ENCODE results near the gene GUCY2C.

DNA sequence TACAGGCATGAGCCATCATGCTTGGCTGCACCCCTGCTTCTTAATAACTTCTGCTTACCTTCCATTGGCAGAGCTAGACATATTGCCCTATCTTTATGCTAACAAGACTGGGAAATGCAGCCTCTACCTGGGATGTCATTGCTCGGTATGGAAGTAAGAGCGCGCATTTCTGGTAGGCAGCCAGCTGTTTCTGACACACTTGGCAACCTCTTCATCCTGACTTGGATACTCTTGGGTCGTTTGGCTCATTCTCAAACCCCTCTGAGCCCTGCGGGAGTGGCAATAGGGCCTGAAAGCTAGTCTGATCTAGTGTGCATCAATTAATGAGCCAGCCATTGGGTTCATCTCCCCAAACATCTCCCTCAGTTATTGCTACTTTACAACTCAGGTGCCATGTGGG, 123.3 kb downstream of the GUCY2C start:
- TF ChIP-seq, protein P1, sequence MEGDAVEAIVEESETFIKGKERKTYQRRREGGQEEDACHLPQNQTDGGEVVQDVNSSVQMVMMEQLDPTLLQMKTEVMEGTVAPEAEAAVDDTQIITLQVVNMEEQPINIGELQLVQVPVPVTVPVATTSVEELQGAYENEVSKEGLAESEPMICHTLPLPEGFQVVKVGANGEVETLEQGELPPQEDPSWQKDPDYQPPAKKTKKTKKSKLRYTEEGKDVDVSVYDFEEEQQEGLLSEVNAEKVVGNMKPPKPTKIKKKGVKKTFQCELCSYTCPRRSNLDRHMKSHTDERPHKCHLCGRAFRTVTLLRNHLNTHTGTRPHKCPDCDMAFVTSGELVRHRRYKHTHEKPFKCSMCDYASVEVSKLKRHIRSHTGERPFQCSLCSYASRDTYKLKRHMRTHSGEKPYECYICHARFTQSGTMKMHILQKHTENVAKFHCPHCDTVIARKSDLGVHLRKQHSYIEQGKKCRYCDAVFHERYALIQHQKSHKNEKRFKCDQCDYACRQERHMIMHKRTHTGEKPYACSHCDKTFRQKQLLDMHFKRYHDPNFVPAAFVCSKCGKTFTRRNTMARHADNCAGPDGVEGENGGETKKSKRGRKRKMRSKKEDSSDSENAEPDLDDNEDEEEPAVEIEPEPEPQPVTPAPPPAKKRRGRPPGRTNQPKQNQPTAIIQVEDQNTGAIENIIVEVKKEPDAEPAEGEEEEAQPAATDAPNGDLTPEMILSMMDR (IDR thresholded peaks at IDR 0.05) = no peak
- no peak for TF ChIP-seq POLR2A (IDR thresholded peaks at IDR 0.05)

All from esophagus squamous epithelium (tissue), 4 donors.